ENCODE data around the gene FKBP15. TPM values are rescaled to one million over a fixed set of nuclear protein-coding genes. Genes with fewer than 3 reads are reported as not detected.
"Not testable (repeated sequence)": the region's sequence is repeated elsewhere in the genome, so short reads cannot be mapped to it uniquely, and the experiment has no call there.

FKBP15 gene
- total and polyA plus RNA-seq, 8 donors: 7.5 to 16.5 (median 10.0) TPM

DNA sequence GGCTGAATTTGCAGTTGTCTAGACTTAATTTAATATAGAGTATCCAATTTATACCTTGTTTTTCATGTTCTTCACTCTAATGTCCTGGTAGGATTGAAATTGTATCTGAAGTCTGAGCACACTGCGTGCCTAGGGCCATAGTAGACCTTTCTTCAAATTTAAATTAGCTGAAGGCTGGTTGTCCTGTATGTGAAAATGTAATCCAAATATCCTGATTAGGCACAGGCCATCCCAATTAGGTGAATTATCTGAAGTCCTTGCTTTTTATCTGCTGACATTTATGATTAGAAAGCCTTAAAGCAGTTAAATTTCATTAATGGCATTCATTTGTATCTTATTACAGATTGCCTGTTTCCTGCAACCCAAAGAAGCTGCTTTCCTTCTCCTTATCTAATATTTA is 33.9 kb upstream of the FKBP15 start:
- Histone ChIP-seq H3K4me1 (peaks cover 6 to 11% (median 8%) of the 10 kb centered on the region in 3 donors), H3K9me3 (no peaks in the 10 kb centered on the region), H3K27me3 (no peaks in the 10 kb centered on the region), H3K27ac (no peak overlapping the region), H3K36me3 (peaks cover 0 to 11% (median 0%) of the 10 kb centered on the region in 3 donors), H3K4me3 (no peak overlapping the region)
- intact Hi-C loops (cut with DNase I): no loop called here
- ATAC-seq (no peak), DNase-seq (no peak), FAIRE-seq (no peak)
- TF ChIP-seq CTCF (IDR thresholded peaks at IDR 0.05): no peak
- WGBS, 2 donors: 97 to 98% methylated on average over 1 of the region's 1 CpG

GRCh38 chr9:113250807-113251206 is 29.7 kb upstream of the FKBP15 start:
- peaks cover 0 to 3% (median 0%) of the 10 kb centered on the region in 3 donors for H3K36me3 ChIP-seq
- ATAC-seq: no peak

DNA sequence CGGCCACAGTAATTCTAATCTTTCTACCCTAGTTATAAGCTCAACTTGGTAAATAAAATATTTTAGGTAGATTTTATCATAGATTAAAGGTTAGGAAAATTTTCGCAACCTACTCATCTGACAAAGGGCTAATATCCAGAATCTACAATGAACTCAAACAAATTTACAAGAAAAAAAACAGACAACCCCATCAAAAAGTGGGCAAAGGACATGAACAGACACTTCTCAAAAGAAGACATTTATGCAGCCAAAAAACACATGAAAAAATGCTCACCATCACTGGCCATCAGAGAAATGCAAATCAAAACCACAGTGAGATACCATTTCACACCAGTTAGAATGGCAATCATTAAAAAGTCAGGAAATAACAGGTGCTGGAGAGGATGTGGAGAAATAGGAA is 28.6 kb upstream of the FKBP15 start:
- DNase-seq; ATAC-seq; H3K27ac ChIP-seq; H3K9me3 ChIP-seq; H3K4me1 ChIP-seq; H3K36me3 ChIP-seq; H3K4me3 ChIP-seq; H3K27me3 ChIP-seq; FAIRE-seq; intact Hi-C loops (cut with DNase I): not testable (repeated sequence)
- 95 to 100% methylated on average over 2 of the region's 2 CpGs for WGBS, 2 donors

More at GRCh38 chr9:113250807-113251206, 29.7 kb upstream of the FKBP15 start:
- no peaks in the 10 kb centered on the region for H3K9me3 ChIP-seq
- no peaks in the 10 kb centered on the region for H3K4me1 ChIP-seq
- WGBS, 2 donors: 93 to 95% methylated on average over 2 of the region's 2 CpGs
- intact Hi-C loops (cut with DNase I): no loop called here
- H3K4me3 ChIP-seq: no peak overlapping the region
- FAIRE-seq (no peak), DNase-seq (no peak)
- H3K27ac ChIP-seq: no peak overlapping the region
- no peak for TF ChIP-seq CTCF (IDR thresholded peaks at IDR 0.05)
- no peaks in the 10 kb centered on the region for H3K27me3 ChIP-seq

GRCh38 chr9:113247640-113248039 is 26.6 kb upstream of the FKBP15 start:
- H3K9me3 ChIP-seq: no peaks in the 10 kb centered on the region
- intact Hi-C loops (cut with DNase I): no loop called here
- no peak for FAIRE-seq

DNA sequence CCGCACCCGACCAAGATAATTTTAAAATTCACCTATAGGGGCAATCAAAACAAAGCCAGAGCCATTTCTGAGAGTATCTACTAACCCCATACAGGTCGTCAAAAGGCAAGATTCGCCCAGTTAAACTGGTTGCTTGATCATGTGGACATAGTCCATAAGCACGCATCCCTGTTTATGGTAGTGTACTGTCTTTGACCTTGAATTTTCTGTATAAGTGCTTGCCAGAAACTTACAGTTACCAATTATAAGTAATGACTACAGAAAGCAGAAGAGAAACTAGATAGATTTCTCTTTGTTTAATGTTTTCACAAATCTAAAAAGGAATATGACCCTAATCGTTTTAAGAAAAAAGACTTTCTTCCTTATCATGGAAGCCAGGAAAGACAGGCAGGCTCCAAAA is 25.9 kb upstream of the FKBP15 start:
- no peak for DNase-seq
- Histone ChIP-seq H3K36me3 (no peaks in the 10 kb centered on the region), H3K4me1 (no peaks in the 10 kb centered on the region), H3K4me3 (no peak overlapping the region), H3K9me3 (no peaks in the 10 kb centered on the region), H3K27me3 (no peaks in the 10 kb centered on the region), H3K27ac (no peak overlapping the region)
- WGBS, 2 donors: 81 to 86% methylated on average over 6 of the region's 6 CpGs
- ATAC-seq: no peak
- intact Hi-C loops (cut with DNase I): no loop called here
- TF ChIP-seq CTCF (IDR thresholded peaks at IDR 0.05): no peak
- no peak for FAIRE-seq

More at GRCh38 chr9:113247640-113248039, 26.6 kb upstream of the FKBP15 start:
- ATAC-seq: no peak
- H3K27ac ChIP-seq: no peak overlapping the region
- no peaks in the 10 kb centered on the region for H3K4me1 ChIP-seq
- H3K27me3 ChIP-seq: no peaks in the 10 kb centered on the region
- no peak overlapping the region for H3K4me3 ChIP-seq
- H3K36me3 ChIP-seq: no peaks in the 10 kb centered on the region
- DNase-seq: no peak
- no peak for TF ChIP-seq CTCF (IDR thresholded peaks at IDR 0.05)

Measured in pancreas (tissue), 10 donors.